ENCODE results near the gene VCAN.

DNA sequence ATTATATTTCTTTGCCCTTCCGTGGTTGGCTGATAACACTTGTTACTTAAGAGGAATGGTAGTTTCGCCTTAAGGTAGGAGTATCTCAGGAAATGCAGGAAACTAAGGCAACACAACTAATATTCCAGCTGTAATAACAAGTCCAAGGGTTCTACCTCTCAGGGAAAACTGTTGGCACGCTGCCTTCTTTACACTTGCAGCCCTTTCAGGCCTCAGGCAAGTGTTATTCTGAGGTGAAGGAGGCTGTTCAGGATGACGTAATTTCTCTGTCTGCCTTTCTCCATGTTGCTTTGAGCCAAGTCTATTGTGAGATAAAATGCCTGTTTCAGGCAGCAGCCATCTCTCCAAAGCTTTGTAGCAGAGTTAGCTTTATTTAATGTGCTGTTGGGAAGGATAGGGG lies 38.0 kb downstream of the VCAN start:
- TF ChIP-seq, protein P1, sequence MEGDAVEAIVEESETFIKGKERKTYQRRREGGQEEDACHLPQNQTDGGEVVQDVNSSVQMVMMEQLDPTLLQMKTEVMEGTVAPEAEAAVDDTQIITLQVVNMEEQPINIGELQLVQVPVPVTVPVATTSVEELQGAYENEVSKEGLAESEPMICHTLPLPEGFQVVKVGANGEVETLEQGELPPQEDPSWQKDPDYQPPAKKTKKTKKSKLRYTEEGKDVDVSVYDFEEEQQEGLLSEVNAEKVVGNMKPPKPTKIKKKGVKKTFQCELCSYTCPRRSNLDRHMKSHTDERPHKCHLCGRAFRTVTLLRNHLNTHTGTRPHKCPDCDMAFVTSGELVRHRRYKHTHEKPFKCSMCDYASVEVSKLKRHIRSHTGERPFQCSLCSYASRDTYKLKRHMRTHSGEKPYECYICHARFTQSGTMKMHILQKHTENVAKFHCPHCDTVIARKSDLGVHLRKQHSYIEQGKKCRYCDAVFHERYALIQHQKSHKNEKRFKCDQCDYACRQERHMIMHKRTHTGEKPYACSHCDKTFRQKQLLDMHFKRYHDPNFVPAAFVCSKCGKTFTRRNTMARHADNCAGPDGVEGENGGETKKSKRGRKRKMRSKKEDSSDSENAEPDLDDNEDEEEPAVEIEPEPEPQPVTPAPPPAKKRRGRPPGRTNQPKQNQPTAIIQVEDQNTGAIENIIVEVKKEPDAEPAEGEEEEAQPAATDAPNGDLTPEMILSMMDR (IDR thresholded peaks at IDR 0.05): no peak
- TF ChIP-seq POLR2A (IDR thresholded peaks at IDR 0.05): no peak
- TF ChIP-seq POLR2AphosphoS5 (IDR thresholded peaks at IDR 0.05): no peak
